H1 (cell line): ENCODE data around the gene LRRFIP1. TPM values are rescaled to one million over a fixed set of nuclear protein-coding genes. Genes with fewer than 3 reads are reported as not detected.

ENCODE experiments used
- FOSL1 ChIP-seq: IDR thresholded peaks from 2 replicates; pipeline ENCODE4 v1.6.1; 2011; ENCODE audit warnings: mild to moderate bottlenecking, low read depth, low read length, moderate library complexity; ENCODE audit not compliant: insufficient read depth
- polyA plus RNA-seq, 7 experiments: library from polyadenylated mRNA; depleted of rRNA in 3 of 7; stranded (reverse) in 5 of 7; unstranded in 2 of 7; fragments of >200 nt in 5 of 7; fragments of 200-250 nt in 2 of 7; gene quantifications; 1 replicate in 5 of 7; 2 replicates in 1 of 7; 4 replicates in 1 of 7; pipeline versions ENCODE4 v1.2.1 to v1.2.3, GENCODE V29; 2011 to 2013; ENCODE audit warnings: missing spikeins in 2 of 7, mixed read lengths in 2 of 7
- total RNA-seq: library from RNA; stranded (reverse); fragmentation: NEBNext Ultra II Directional; extraction: Animal tissue kit (Norgen Biotek cat#: 25700); gene quantifications from 2 replicates; pipeline ENCODE4 v1.2.1, GENCODE V29; 2021

Gene LRRFIP1
- total and polyA plus RNA-seq, 2 of the 8 experiments (the other 6 are each of a cell fraction or from before 2014, with no cell fraction given): 12.1 to 75.8 TPM

DNA sequence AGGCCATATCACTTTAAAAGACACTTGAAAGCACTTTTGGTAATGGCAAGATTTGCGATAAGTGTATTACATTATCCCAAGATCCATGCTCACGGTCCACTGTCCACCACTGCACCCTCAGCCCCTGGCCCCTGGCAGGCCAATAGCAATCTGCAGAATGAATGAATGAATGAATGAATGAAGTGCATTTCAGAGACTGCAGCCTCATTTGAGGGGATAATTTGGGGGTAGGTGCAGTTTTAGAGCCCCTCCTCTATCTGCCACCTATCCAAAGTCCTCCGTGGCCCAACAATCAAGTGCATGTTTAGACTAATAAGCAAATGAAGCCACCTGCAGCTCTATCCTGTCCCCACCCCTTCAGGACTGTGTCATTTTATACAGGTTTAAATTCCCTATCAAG is 169.9 kb downstream of the LRRFIP1 start (continued):
- no peak for TF ChIP-seq FOSL1
